ENCODE measurements around the gene PLA2R1. TPM values are rescaled to one million over a fixed set of nuclear protein-coding genes. Genes with fewer than 3 reads are reported as not detected.

The PLA2R1 gene
- total and polyA plus RNA-seq, 2 of the 4 experiments (the other 2 are of a cell fraction): 0.43 to 0.54 TPM

DNA sequence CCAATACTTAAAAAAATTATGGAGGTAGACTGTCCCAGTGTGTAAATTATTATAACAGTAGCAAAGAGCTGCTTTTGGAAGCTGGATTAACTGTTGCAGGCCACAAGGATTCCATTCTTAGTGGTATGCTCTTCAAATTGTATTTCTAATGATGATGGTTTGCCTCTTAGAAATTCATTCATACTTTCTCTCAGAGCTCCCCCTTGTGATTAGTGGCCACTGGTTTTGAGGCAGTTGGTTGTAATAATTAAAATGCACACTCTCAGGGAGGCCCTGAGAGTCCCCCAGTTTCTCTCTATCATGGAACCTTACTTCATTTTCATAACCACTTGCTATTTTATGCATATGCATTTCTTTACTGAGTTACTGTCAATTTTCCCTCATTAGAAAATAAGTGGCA lies 122.5 kb downstream of the PLA2R1 start:
- no peak overlapping the region for H3K23ac ChIP-seq (ENCODE audit: low read depth, low read length)
- H4K20me1 ChIP-seq (ENCODE audit: insufficient read depth, low read length): no peaks in the 10 kb centered on the region
- H3K4me1 ChIP-seq (ENCODE audit: control insufficient read depth, insufficient read depth, low read length): no peaks in the 10 kb centered on the region
- H2BK120ac ChIP-seq (ENCODE audit: low read depth, low read length): no peak overlapping the region
- H2AFZ ChIP-seq (replicated peaks; ENCODE audit: low read length, poor library complexity): no peak overlapping the region
- H3K18ac ChIP-seq (ENCODE audit: low read depth, low read length): no peak overlapping the region
- CTCF ChIA-PET: interaction anchor here (0.6 kb wide), 1 partner anchor 25 kb away, joined by 3 read pairs; no protein-coding TSS in a partner anchor
- H3K4me3 ChIP-seq (ENCODE audit: insufficient read depth, low read depth, low read length): no peak overlapping the region
- peaks cover 6% of the 10 kb centered on the region; the same call in 1 of the 2 replicates for H3K27me3 ChIP-seq (ENCODE audit: control insufficient read depth, insufficient read depth, low read length)
- peak; percentile 53 for ATAC-seq (ENCODE audit: low read depth)
- H2BK20ac ChIP-seq (ENCODE audit: low read depth, low read length): no peak overlapping the region
- no peaks in the 10 kb centered on the region for H3K9me1 ChIP-seq (ENCODE audit: insufficient read depth, low read length)
- no peak overlapping the region for H4K91ac ChIP-seq (ENCODE audit: insufficient read depth, low read depth, low read length)
- no peak overlapping the region for H4K5ac ChIP-seq (ENCODE audit: low read depth, low read length)
- no peaks in the 10 kb centered on the region for H3K79me1 ChIP-seq (ENCODE audit: low read depth in 1 of 2, low read length in 2 of 2)
- no TSS peak for BruUV-seq (replicated peaks)
- H3K36me3 ChIP-seq (ENCODE audit: control insufficient read depth, insufficient read depth, low read length): no peaks in the 10 kb centered on the region
- no peak overlapping the region for H3K9ac ChIP-seq (ENCODE audit: low read depth, low read length)
- in situ Hi-C loops (cut with MboI; ENCODE audit: low sequenced_read_pairs) (no loop called here), intact Hi-C loops (cut with micrococcal nuclease) (no loop called here), dilution Hi-C loops (cut with HindIII; ENCODE audit: low sequenced_read_pairs, unreplicated experiment) (no loop called here)
- POLR2A ChIA-PET (ENCODE audit: unreplicated experiment): no interaction called here
- H3K4me2 ChIP-seq (ENCODE audit: low read depth, low read length): no peak overlapping the region
- no peak overlapping the region for H2BK15ac ChIP-seq (ENCODE audit: low read depth, low read length)
- H2AK5ac ChIP-seq (ENCODE audit: low read depth, low read length): no peak overlapping the region
- no peak overlapping the region for H4K8ac ChIP-seq (ENCODE audit: low read depth in 2 of 2, low read length in 2 of 2)
- H3K56ac ChIP-seq (ENCODE audit: extremely low read depth, insufficient read depth, low read length): no peak overlapping the region
- no peaks in the 10 kb centered on the region for H3K9me3 ChIP-seq (ENCODE audit: control insufficient read depth, insufficient read depth, low read length)
- H2AK9ac ChIP-seq (replicated peaks; ENCODE audit: low read depth, low read length, poor library complexity): no peak overlapping the region
- no peak overlapping the region for H3K27ac ChIP-seq (ENCODE audit: insufficient read depth, low read length)
- H3K4ac ChIP-seq (ENCODE audit: low read depth, low read length): no peak overlapping the region
- H3K14ac ChIP-seq (replicated peaks; ENCODE audit: low read depth, low read length): no peak overlapping the region
- H2BK5ac ChIP-seq (ENCODE audit: low read depth, low read length, poor library complexity, severe bottlenecking): no peak overlapping the region
- TF ChIP-seq, protein P1, sequence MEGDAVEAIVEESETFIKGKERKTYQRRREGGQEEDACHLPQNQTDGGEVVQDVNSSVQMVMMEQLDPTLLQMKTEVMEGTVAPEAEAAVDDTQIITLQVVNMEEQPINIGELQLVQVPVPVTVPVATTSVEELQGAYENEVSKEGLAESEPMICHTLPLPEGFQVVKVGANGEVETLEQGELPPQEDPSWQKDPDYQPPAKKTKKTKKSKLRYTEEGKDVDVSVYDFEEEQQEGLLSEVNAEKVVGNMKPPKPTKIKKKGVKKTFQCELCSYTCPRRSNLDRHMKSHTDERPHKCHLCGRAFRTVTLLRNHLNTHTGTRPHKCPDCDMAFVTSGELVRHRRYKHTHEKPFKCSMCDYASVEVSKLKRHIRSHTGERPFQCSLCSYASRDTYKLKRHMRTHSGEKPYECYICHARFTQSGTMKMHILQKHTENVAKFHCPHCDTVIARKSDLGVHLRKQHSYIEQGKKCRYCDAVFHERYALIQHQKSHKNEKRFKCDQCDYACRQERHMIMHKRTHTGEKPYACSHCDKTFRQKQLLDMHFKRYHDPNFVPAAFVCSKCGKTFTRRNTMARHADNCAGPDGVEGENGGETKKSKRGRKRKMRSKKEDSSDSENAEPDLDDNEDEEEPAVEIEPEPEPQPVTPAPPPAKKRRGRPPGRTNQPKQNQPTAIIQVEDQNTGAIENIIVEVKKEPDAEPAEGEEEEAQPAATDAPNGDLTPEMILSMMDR (conservative IDR thresholded peaks at IDR 0.05; ENCODE audit: low read depth, low read length): peak; percentile 37; the same call in 1 of the 2 replicates
- TF ChIP-seq FOS (IDR thresholded peaks at IDR 0.05; ENCODE audit: low read depth, low read length) (no peak), CEBPB (IDR thresholded peaks at IDR 0.05; ENCODE audit: low read depth, low read length) (no peak), BHLHE40 (IDR thresholded peaks at IDR 0.05; ENCODE audit: low read depth, low read length) (no peak), NFE2L2 (IDR thresholded peaks at IDR 0.05; ENCODE audit: low read depth, low read length) (no peak), RAD21 (IDR thresholded peaks at IDR 0.05; ENCODE audit: low read length) (peak; percentile 33)
- peak; percentile 18 for DNase-seq
